GM15510 (cell line): ENCODE data around the gene SPATA31E1.

ENCODE experiments used
- POLR2A ChIP-seq: IDR thresholded peaks from 3 replicates; pipeline ENCODE4 v1.6.1; 2011; ENCODE audit warnings: borderline replicate concordance; ENCODE audit not compliant: insufficient read length; ENCODE audit errors: extremely low read depth

Gene SPATA31E1

GRCh38 chr9:87882627-87883026 lies at the start of gene SPATA31E1:
TSS of gene SPATA31E1 (plus strand) at chr9:87882877. CDS start at chr9:87882892, 15 bp downstream.
- TF ChIP-seq POLR2A = no peak

- no peak for TF ChIP-seq POLR2A
Observed at GRCh38 chr9:87834357-87834756, 48.3 kb upstream of the SPATA31E1 start.

GRCh38 chr9:87836536-87836935 lies 46.1 kb upstream of the SPATA31E1 start:
- TF ChIP-seq POLR2A = no peak

GRCh38 chr9:87836951-87837705 lies 45.5 kb upstream of the SPATA31E1 start:
- TF ChIP-seq POLR2A = no peak

- no peak for TF ChIP-seq POLR2A
Observed at GRCh38 chr9:87840134-87840533, 42.5 kb upstream of the SPATA31E1 start.

- no peak for TF ChIP-seq POLR2A
Observed at GRCh38 chr9:87842878-87843585, 39.6 kb upstream of the SPATA31E1 start.

GRCh38 chr9:87844506-87844905 lies 38.2 kb upstream of the SPATA31E1 start:
- no peak for TF ChIP-seq POLR2A

GRCh38 chr9:87849144-87849758 lies 33.4 kb upstream of the SPATA31E1 start:
- TF ChIP-seq POLR2A = no peak

GRCh38 chr9:87850391-87850790 lies 32.3 kb upstream of the SPATA31E1 start:
- no peak for TF ChIP-seq POLR2A

- no peak for TF ChIP-seq POLR2A
Observed at GRCh38 chr9:87853302-87853701, 29.4 kb upstream of the SPATA31E1 start.

- no peak for TF ChIP-seq POLR2A
Observed at GRCh38 chr9:87853876-87854579, 28.6 kb upstream of the SPATA31E1 start.

GRCh38 chr9:87854580-87854955 lies 28.1 kb upstream of the SPATA31E1 start:
- TF ChIP-seq POLR2A = no peak

- no peak for TF ChIP-seq POLR2A
Observed at GRCh38 chr9:87855061-87855460, 27.6 kb upstream of the SPATA31E1 start.

GRCh38 chr9:87857141-87857947 lies 25.3 kb upstream of the SPATA31E1 start:
- no peak for TF ChIP-seq POLR2A

GRCh38 chr9:87857948-87858335 lies 24.7 kb upstream of the SPATA31E1 start:
- no peak for TF ChIP-seq POLR2A

GRCh38 chr9:87859137-87859536 lies 23.5 kb upstream of the SPATA31E1 start:
- TF ChIP-seq POLR2A = no peak
